HepG2 (cell line): ENCODE measurements around the gene SNX21. TPM values are rescaled to one million over a fixed set of nuclear protein-coding genes. Genes with fewer than 3 reads are reported as not detected.

ENCODE experiments used
- ATAC-seq: fragments of 200-7000 bp; cut with Tn5 transposase; 3 replicates; pipeline ENCODE4 v1.9.1; 2020; ENCODE audit warnings: mild to moderate bottlenecking, moderate library complexity
- BruUV-seq: library from RNA; stranded (reverse); fragments of 400-500 nt; replicated peaks from 2 replicates; lab custom pipeline; 2021; lab: Mats Ljungman, UMichigan
- CTCF ChIA-PET: fragments of 300-600 bp; formaldehyde crosslinking; extraction: SDS; loops from one replicate; lab custom pipeline; 2021; ENCODE audit warnings: low total read pairs, inconsistent platforms, low intra/inter-chr PET ratio; lab: Yijun Ruan, JAX
- POLR2A ChIA-PET: fragments of 350-600 bp; sonication (Branson Sonifier 250); formaldehyde crosslinking; loops from one replicate; lab custom pipeline; 2020; ENCODE audit warnings: antibody characterized with exemption, inconsistent platforms; lab: Yijun Ruan, JAX
- DNase-seq: peaks from one replicate; pipeline ENCODE4 v3.0.0-alpha.2; 2015; ENCODE audit warnings: low spot score
- FAIRE-seq: peaks from 3 replicates; lab custom pipeline; 2011; peaks lifted over from hg19 to GRCh38; lab: Jason Lieb, UNC
- H2AFZ ChIP-seq: one replicate; pipeline ENCODE4 v1.6.1; 2011; ENCODE audit warnings: low read length, inconsistent platforms
- H3K27ac ChIP-seq: fragments of 300-600 bp; 3 replicates; pipeline ENCODE4 v1.8.0; 2011; ENCODE audit warnings: mixed run types, mild to moderate bottlenecking, mixed read lengths, low read length, inconsistent platforms; ENCODE audit not compliant: insufficient read depth; ENCODE audit errors: extremely low read length
- H3K27me3 ChIP-seq, 2 experiments: fragments of 200-600 bp in 1 of 2; 2 replicates in 1 of 2; 3 replicates in 1 of 2; pipeline versions ENCODE4 v1.6.0 to v1.8.0; 2011; ENCODE audit warnings: low read length in 2 of 2, mild to moderate bottlenecking in 2 of 2, moderate library complexity in 2 of 2, inconsistent platforms in 1 of 2; ENCODE audit not compliant: insufficient read depth in 2 of 2, control insufficient read depth in 1 of 2
- H3K36me3 ChIP-seq, 2 experiments: fragments of 200-600 bp in 1 of 2; replicated peaks in 1 of 2; 2 replicates in 1 of 2; 3 replicates in 1 of 2; pipeline versions ENCODE4 v1.5.1 to v1.8.0; 2011; ENCODE audit warnings: low read length in 2 of 2, inconsistent platforms in 1 of 2; ENCODE audit not compliant: insufficient read depth in 2 of 2, control insufficient read depth in 1 of 2
- H3K4me1 ChIP-seq: 2 replicates; pipeline ENCODE4 v1.5.1; 2012; ENCODE audit warnings: low read length, inconsistent platforms; ENCODE audit not compliant: insufficient read depth
- H3K4me2 ChIP-seq: 2 replicates; pipeline ENCODE4 v1.6.0; 2011; ENCODE audit warnings: low read depth, low read length, inconsistent platforms
- H3K4me3 ChIP-seq, 3 experiments: fragments of 200-600 bp in 1 of 3; sonication (generic), shearing (Covaris generic) in 1 of 3; replicated peaks in 1 of 3; 2 replicates each; pipeline ENCODE4 v1.5.1; 2011 to 2016; ENCODE audit warnings: low read length in 3 of 3, inconsistent platforms in 2 of 3, low read depth in 2 of 3, mild to moderate bottlenecking in 2 of 3, control low read depth in 1 of 3, mixed read lengths in 1 of 3; ENCODE audit not compliant: insufficient read depth in 1 of 3
- H3K79me2 ChIP-seq: one replicate; pipeline ENCODE4 v1.6.1; 2011; ENCODE audit warnings: low read length, inconsistent platforms; ENCODE audit not compliant: insufficient read depth
- H3K9ac ChIP-seq: 2 replicates; pipeline ENCODE4 v1.6.0; 2011; ENCODE audit warnings: mild to moderate bottlenecking, low read depth, low read length, inconsistent platforms; ENCODE audit not compliant: insufficient read depth
- H3K9me3 ChIP-seq: 2 replicates; pipeline ENCODE4 v1.5.1; 2012; ENCODE audit warnings: mild to moderate bottlenecking, low read length
- H4K20me1 ChIP-seq: 2 replicates; pipeline ENCODE4 v1.6.0; 2011; ENCODE audit warnings: inconsistent platforms, mild to moderate bottlenecking, low read length, moderate library complexity; ENCODE audit not compliant: insufficient read depth
- ARNTL ChIP-seq: sonication (generic); formaldehyde crosslinking; IDR thresholded peaks from 2 replicates; pipeline ENCODE4 v1.4.0; 2020; ENCODE audit warnings: mild to moderate bottlenecking, missing genetic modification reagents
- CC2D1A ChIP-seq: sonication (generic); formaldehyde crosslinking; IDR thresholded peaks from 2 replicates; pipeline ENCODE4 v1.8.1; 2023; ENCODE audit warnings: mild to moderate bottlenecking, missing genetic modification reagents
- HNRNPLL ChIP-seq: fragments of 200-400 bp; formaldehyde crosslinking; IDR thresholded peaks from 2 replicates; pipeline ENCODE4 v1.6.1; 2017; ENCODE audit warnings: mild to moderate bottlenecking, low read depth, low read length; ENCODE audit not compliant: poor library complexity, severe bottlenecking
- MIXL1 ChIP-seq: IDR thresholded peaks from 2 replicates; pipeline ENCODE4 v1.6.1; 2016
- PRMT3 ChIP-seq: sonication (generic); formaldehyde crosslinking; IDR thresholded peaks from 2 replicates; pipeline ENCODE4 v1.8.1; 2022; ENCODE audit warnings: low read depth, mild to moderate bottlenecking, moderate library complexity, missing genetic modification reagents, borderline replicate concordance
- RBM22 ChIP-seq: fragments of 200-400 bp; formaldehyde crosslinking; optimal IDR thresholded peaks from 2 replicates; pipeline ENCODE3; 2017; ENCODE audit warnings: mild to moderate bottlenecking, low read length, moderate library complexity
- SALL1 ChIP-seq: sonication (generic); formaldehyde crosslinking; IDR thresholded peaks from 2 replicates; pipeline ENCODE4 v1.8.0; 2022; ENCODE audit warnings: mild to moderate bottlenecking, missing genetic modification reagents
- ZNF30 ChIP-seq: sonication (generic); formaldehyde crosslinking; IDR thresholded peaks from 2 replicates; pipeline ENCODE4 v1.5.0; 2020; ENCODE audit warnings: mild to moderate bottlenecking, missing genetic modification reagents
- ZNF629 ChIP-seq: sonication (generic); formaldehyde crosslinking; conservative IDR thresholded peaks from 2 replicates; pipeline ENCODE4 v1.5.0; 2020; ENCODE audit warnings: missing genetic modification reagents
- ZNF839 ChIP-seq: sonication (generic); formaldehyde crosslinking; IDR thresholded peaks from 2 replicates; pipeline ENCODE4 v1.4.0; 2020; ENCODE audit warnings: missing genetic modification reagents, mild to moderate bottlenecking, borderline replicate concordance
- WGBS: methylation state at CpG from one replicate; pipeline ENCODE4 v1.1.6; 2017; ENCODE audit warnings: low lambda C conversion rate; 5-methylcytosine and 5-hydroxymethylcytosine counted together
- in situ Hi-C: cut with HindIII; loops from 2 replicates; pipeline ENCODE4 v1.10.0; 2017; ENCODE audit warnings: low pct_unique_long_range_greater_than_20kb; ENCODE audit not compliant: extremely low pct_ligation_motif_present
- intact Hi-C: fragments of 100-400 bp; cut with micrococcal nuclease; formaldehyde crosslinking; loops from one replicate; pipeline ENCODE4 v1.10.0; 2022; ENCODE audit not compliant: unreplicated experiment
- polyA plus RNA-seq, 8 experiments: library from polyadenylated mRNA; depleted of rRNA in 3 of 8; stranded (reverse) in 7 of 8; unstranded in 1 of 8; fragments of >200 nt; fragmentation: Illumina TruSeq in 4 of 8; extraction: Trizol in 4 of 8; gene quantifications; 2 replicates each; pipeline versions ENCODE4 v1.2.1 to v1.2.3, GENCODE V29; 2011 to 2016; ENCODE audit warnings: low read depth in 4 of 8, missing spikeins in 1 of 8, mixed read lengths in 1 of 8; ENCODE audit not compliant: insufficient read depth in 1 of 8
- total RNA-seq, 5 experiments: library from RNA; depleted of rRNA; stranded (reverse); fragments of >200 nt; fragmentation: Illumina TruSeq; extraction: Trizol; gene quantifications; 2 replicates each; pipeline ENCODE4 v1.2.3, GENCODE V29; 2016; ENCODE audit warnings: low read depth in 1 of 5
- TF ChIP-seq, protein P1 (sequence below): sonication (generic); formaldehyde crosslinking; IDR thresholded peaks from 2 replicates; pipeline ENCODE4 v1.8.1; 2023; ENCODE audit warnings: mild to moderate bottlenecking, moderate library complexity, missing genetic modification reagents
- TF ChIP-seq, protein P2 (sequence below): IDR thresholded peaks from 2 replicates; pipeline ENCODE4 v1.6.1; 2016; ENCODE audit warnings: missing compliant biosample characterization, missing genetic modification reagents, borderline replicate concordance
- TF ChIP-seq, protein P3 (sequence below): sonication (generic); formaldehyde crosslinking; IDR thresholded peaks from 2 replicates; pipeline ENCODE4 v1.4.0; 2020; ENCODE audit warnings: missing genetic modification reagents
- TF ChIP-seq, protein P4 (sequence below): sonication (generic); formaldehyde crosslinking; IDR thresholded peaks from 2 replicates; pipeline ENCODE4 v1.5.0; 2020; ENCODE audit warnings: mild to moderate bottlenecking, missing genetic modification reagents, borderline replicate concordance

Gene SNX21
- total and polyA plus RNA-seq, 2 of the 13 experiments (the other 11 are each of a cell fraction or from before 2014, with no cell fraction given) = 7.7 to 12.8 TPM

DNA sequence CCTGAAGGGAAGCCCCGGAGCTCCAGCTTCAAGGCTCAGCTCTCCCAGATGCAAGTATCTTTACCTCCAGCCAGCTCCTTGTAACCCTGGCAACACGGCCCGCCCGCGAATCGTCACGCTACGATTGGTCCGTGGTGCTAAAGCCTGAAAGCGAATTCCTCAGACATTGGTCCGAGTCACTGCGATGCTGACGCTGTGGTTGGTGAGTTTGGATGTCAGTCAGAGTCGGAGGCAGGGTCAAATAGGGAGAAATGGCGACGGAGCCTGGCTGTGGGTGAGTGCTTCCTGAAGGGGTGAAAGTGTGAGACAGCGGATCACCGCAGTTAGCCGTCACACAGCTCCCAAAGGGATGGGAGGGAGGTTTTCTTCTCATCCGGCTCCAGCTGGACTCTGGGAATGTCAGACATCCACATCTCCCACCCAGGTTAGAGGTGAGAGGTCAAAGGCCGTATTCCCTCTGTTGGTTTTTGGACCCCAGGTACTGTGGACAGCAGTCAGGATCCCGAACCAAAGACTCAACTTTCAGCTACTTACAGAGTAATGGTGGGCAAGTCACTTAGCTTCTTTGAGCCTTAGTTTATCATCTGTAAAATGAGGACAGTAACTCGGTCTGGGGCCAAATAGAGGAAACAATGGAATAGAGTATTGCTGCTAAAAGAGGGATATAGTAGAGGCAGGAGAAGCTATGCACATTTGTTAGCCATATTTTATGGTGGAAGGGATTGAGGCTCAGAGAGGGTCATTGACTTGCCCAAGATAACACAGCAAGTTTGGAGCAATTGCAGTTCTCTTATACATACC is 47.6 kb downstream of the SNX21 start, which contains the start of gene ZSWIM1:
Gene ZSWIM1, plus strand, starts transcription at position 240 of the 801 bp plus-strand sequence. CDS start 1,366 bp downstream, outside the sequence.
- ATAC-seq (peak; percentile 98), DNase-seq (peak; percentile 100), FAIRE-seq (peak; percentile 100)
- Histone ChIP-seq H3K9ac (peak within 1 kb of the TSS; percentile 91), H3K4me2 (peak within 1 kb of the TSS; percentile 96), H3K4me3 (peak within 1 kb of the TSS; percentile 83 to 92 (median 89)), H3K27me3 (no peaks in the 10 kb centered on the region; a peak in 1 of 5 replicates), H2AFZ (peak within 1 kb of the TSS; percentile 15), H3K4me1 (peaks cover 22% of the 10 kb centered on the region), H4K20me1 (no peaks in the 10 kb centered on the region), H3K27ac (peak within 1 kb of the TSS; percentile 75), H3K36me3 (peaks cover 22 to 45% of the 10 kb centered on the region in 2 experiments), H3K79me2 (peaks cover 16% of the 10 kb centered on the region), H3K9me3 (no peaks in the 10 kb centered on the region)
- in situ Hi-C loops (no loop called here), intact Hi-C loops (loop anchor here (1.0 to 10.0 kb wide), 3 partner anchors 10 to 86 kb away; partner anchors contain the start of genes CTSA, DNTTIP1, NEURL2 and SNX21)
- TSS peak; percentile 85 for BruUV-seq
- ChIA-PET CTCF (no interaction called here), POLR2A (interaction anchor here (0.6 to 7.5 kb wide), 33 partner anchors 9 to 921 kb away, joined by 3 to 129 read pairs (median 6); partner anchors contain the start of genes ACOT8, CTSA, DNTTIP1 and NEURL2)
- WGBS = under 1% methylated on average over 23 of the region's 23 CpGs
- peak; percentile 100 for TF ChIP-seq RBM22
- no peak for TF ChIP-seq HNRNPLL
- TF ChIP-seq, protein P1, sequence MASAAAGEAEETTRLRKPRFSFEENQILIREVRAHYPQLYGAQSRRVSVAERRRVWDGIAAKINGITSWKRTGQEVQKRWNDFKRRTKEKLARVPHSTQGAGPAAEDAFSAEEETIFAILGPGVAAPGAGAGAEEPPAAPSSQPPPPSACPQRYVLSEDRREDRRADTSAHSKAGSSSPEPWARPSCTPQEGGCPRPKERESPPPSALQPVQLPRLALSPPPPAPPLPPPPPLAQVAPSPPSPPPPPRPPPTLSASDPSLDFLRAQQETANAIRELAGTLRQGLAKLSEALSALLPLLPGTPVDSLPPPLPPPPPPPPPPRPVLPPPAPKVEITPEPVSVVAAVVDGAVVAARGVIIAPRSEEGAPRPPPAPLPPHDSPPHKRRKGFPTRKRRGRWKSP (CRISPR knock-in tag) = no peak
- TF ChIP-seq CC2D1A (CRISPR knock-in tag) = no peak
- peak; percentile 100 for TF ChIP-seq ZNF839 (CRISPR knock-in tag)
- no peak for TF ChIP-seq ZNF629 (CRISPR knock-in tag)
- no peak for TF ChIP-seq ZNF30 (CRISPR knock-in tag)
- TF ChIP-seq PRMT3 (CRISPR knock-in tag) = no peak
- TF ChIP-seq, protein P2, sequence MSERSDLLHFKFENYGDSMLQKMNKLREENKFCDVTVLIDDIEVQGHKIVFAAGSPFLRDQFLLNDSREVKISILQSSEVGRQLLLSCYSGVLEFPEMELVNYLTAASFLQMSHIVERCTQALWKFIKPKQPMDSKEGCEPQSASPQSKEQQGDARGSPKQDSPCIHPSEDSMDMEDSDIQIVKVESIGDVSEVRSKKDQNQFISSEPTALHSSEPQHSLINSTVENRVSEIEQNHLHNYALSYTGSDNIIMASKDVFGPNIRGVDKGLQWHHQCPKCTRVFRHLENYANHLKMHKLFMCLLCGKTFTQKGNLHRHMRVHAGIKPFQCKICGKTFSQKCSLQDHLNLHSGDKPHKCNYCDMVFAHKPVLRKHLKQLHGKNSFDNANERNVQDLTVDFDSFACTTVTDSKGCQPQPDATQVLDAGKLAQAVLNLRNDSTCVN (CRISPR knock-in tag) = peak; percentile 90
- peak; percentile 88 for TF ChIP-seq SALL1 (CRISPR knock-in tag)
- 0 out of 2 replicates have a peak, but pooled peaks have one; percentile 9 for TF ChIP-seq MIXL1 (CRISPR knock-in tag)
- TF ChIP-seq, protein P3, sequence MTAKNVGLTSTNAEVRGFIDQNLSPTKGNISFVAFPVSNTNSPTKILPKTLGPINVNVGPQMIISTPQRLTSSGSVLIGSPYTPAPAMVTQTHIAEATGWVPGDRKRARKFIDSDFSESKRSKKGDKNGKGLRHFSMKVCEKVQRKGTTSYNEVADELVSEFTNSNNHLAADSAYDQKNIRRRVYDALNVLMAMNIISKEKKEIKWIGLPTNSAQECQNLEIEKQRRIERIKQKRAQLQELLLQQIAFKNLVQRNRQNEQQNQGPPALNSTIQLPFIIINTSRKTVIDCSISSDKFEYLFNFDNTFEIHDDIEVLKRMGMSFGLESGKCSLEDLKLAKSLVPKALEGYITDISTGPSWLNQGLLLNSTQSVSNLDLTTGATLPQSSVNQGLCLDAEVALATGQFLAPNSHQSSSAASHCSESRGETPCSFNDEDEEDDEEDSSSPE = peak; percentile 75; the same call in 1 of the 2 replicates
- peak; percentile 82 for TF ChIP-seq ARNTL (CRISPR knock-in tag)
- TF ChIP-seq, protein P4, sequence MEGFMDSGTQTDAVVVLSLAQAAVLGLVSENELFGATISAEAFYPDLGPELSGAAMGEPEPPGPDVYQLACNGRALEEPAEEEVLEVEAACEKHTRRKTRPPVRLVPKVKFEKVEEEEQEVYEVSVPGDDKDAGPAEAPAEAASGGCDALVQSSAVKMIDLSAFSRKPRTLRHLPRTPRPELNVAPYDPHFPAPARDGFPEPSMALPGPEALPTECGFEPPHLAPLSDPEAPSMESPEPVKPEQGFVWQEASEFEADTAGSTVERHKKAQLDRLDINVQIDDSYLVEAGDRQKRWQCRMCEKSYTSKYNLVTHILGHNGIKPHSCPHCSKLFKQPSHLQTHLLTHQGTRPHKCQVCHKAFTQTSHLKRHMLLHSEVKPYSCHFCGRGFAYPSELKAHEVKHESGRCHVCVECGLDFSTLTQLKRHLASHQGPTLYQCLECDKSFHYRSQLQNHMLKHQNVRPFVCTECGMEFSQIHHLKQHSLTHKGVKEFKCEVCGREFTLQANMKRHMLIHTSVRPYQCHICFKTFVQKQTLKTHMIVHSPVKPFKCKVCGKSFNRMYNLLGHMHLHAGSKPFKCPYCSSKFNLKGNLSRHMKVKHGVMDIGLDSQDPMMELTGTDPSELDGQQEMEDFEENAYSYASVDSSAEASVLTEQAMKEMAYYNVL (CRISPR knock-in tag) = no peak; the same call in 1 of the 2 replicates
